Adipocyte (in vitro differentiated cells): ENCODE data around the gene CFAP157.
A peak's percentile ranks its signal among the peaks of the same experiment; 100 is the strongest.

Source experiments
- DNase-seq: peaks from one replicate; pipeline ENCODE4 v3.0.0-alpha.2; 2015; ENCODE audit warnings: low read depth
- H3K27me3 ChIP-seq: replicated peaks from 2 replicates; pipeline ENCODE4 v1.7.0; 2013; ENCODE audit warnings: mild to moderate bottlenecking, low read length, moderate library complexity; ENCODE audit not compliant: control insufficient read depth, insufficient read depth
- H3K36me3 ChIP-seq: 2 replicates; pipeline ENCODE4 v1.7.0; 2013; ENCODE audit warnings: low read length, mild to moderate bottlenecking, moderate library complexity; ENCODE audit not compliant: control insufficient read depth, insufficient read depth, severe bottlenecking
- H3K4me1 ChIP-seq: 2 replicates; pipeline ENCODE4 v1.7.0; 2013; ENCODE audit warnings: mild to moderate bottlenecking, low read length, moderate library complexity; ENCODE audit not compliant: control insufficient read depth, insufficient read depth
- H3K4me3 ChIP-seq: 2 replicates; pipeline ENCODE4 v1.7.0; 2013; ENCODE audit warnings: mild to moderate bottlenecking, low read length, moderate library complexity
- H3K9ac ChIP-seq: 2 replicates; pipeline ENCODE4 v1.7.0; 2013; ENCODE audit warnings: mild to moderate bottlenecking, low read length, moderate library complexity
- H3K9me3 ChIP-seq: 2 replicates; pipeline ENCODE4 v1.7.0; 2013; ENCODE audit warnings: mild to moderate bottlenecking, low read length, moderate library complexity; ENCODE audit not compliant: control insufficient read depth

The CFAP157 gene

DNA sequence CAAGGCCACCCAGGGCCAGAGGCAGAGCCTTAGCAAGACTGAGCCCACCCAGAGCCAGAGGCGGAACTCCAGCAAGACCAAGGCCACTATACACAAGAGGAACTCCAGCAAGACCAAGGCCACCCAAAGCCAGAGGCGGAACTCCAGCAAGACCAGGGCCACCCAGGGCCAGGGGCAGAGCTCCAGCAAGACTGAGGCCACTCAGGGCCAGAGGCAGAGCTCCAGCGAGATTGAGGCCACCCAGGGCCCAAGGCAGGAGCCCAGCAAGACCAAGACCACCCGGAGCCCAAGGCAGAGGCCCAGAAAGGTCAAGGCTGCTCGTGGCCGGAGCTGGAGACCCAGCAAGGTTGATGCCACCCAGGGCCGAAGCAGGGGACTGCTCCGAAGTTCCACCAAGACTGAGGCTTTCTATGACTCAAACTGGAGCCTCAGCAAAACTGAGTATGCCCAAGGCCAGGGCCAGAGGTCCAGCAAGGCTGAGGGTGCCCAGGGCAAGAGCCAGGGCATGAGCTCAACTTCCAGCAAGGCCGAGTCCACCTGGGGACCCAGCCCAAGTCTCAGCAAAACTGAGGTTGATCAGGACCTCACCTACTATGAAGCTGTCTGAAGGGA lies 24.1 kb downstream of the CFAP157 start:
- Histone ChIP-seq H3K4me1 (peaks cover 12% of the 10 kb centered on the region), H3K27me3 (no peaks in the 10 kb centered on the region), H3K4me3 (no peak overlapping the region), H3K9me3 (no peaks in the 10 kb centered on the region), H3K36me3 (peaks cover 6% of the 10 kb centered on the region), H3K9ac (no peak overlapping the region)
- DNase-seq = no peak

DNA sequence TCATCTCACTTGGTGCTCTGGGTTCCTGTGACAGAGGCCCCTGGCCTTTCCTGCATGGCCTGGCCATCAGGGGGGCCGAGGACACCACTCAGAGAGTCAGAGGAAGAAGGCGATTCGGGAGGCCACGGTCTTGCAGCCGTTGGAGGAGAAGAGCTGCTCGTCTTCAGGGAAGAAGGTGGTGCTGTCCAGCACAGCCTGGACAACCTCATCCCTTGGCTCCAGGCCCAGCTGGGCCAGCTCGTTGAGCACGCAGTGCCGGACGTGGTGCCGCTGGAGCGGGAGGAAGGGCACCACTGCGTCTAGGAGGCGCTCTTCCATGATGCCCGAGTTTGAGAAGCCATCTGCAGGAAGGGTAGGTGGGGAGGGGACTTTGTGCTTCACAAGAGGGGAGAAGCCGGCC lies 25.1 kb downstream of the CFAP157 start:
- DNase-seq = no peak
- H3K9me3 ChIP-seq = no peaks in the 10 kb centered on the region
- H3K4me1 ChIP-seq = peaks cover 12% of the 10 kb centered on the region
- no peaks in the 10 kb centered on the region for H3K27me3 ChIP-seq
- H3K9ac ChIP-seq = no peak overlapping the region
- no peak overlapping the region for H3K4me3 ChIP-seq
- H3K36me3 ChIP-seq = peaks cover 6% of the 10 kb centered on the region

DNA sequence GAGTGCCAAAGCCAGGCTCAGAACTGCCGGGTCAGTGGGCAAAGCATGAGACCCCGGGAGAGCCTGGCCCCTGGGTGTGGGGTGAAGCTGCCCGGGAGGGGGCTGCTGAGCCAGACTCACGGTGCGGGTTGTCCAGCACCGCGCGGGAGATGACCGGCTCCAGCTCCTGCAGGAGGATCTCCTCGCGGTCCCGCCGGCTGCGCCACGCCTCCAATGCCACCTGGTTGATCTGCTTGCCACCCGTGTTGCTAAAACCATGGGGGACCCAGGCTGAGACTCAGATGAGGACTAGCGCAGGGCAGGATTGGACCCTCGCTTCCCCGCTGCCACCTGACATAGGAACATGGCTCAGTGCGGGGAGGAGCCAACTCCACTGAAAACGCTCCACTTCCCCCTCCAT lies 25.7 kb downstream of the CFAP157 start:
- no peak overlapping the region for H3K4me3 ChIP-seq
- no peaks in the 10 kb centered on the region for H3K9me3 ChIP-seq
- no peak overlapping the region for H3K9ac ChIP-seq
- peaks cover 12% of the 10 kb centered on the region for H3K4me1 ChIP-seq
- no peak for DNase-seq
- peaks cover 6% of the 10 kb centered on the region for H3K36me3 ChIP-seq
- H3K27me3 ChIP-seq = no peaks in the 10 kb centered on the region

DNA sequence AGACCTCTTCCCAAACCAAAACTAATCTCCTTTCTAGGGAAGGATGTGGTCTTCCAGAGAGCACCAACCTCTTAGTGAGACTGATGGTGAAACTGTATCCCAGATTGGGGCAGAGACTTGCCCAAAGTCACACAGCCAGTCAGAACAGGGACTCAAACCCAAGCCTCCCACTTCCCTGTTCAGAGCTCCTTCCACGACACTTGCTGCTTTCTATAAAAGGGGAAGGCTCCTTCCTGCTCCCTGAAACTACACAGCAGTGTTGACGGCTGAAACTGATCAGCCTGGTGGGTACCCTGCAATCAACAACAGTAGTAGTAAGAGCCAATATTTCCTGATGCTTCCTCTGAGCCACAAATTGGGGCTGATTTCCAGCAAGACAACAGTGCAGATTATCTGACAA lies 26.8 kb downstream of the CFAP157 start:
- peaks cover 12% of the 10 kb centered on the region for H3K4me1 ChIP-seq
- no peak overlapping the region for H3K4me3 ChIP-seq
- H3K9me3 ChIP-seq = no peaks in the 10 kb centered on the region
- H3K27me3 ChIP-seq = no peaks in the 10 kb centered on the region
- no peak for DNase-seq
- H3K36me3 ChIP-seq = peaks cover 6% of the 10 kb centered on the region
- peak overlapping the region; percentile 90 for H3K9ac ChIP-seq

DNA sequence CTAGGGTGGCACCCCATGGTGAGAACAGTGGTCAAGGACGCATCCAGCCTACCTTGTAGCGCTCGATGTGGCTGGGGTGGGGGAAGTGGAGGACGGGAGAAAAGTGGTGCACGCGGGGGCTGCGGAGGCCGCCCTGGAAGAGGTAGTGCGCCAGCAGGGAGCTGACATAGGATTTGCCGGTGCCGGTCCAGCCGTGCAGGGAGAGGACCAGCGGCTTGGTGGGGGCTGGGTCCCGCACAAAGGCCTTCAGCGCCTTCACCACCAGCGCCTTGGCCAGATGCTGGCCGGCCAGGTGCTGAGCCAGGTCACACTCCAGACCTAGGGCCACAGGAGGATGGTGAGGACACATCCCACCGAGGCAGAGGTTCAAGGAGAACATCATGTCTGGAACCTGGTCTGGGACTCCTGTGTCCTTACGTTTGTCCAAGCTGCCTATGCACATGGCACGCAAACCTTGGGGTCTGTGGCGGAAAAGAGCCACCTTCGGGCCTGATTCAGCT lies 27.5 kb downstream of the CFAP157 start:
- Histone ChIP-seq H3K9me3 (no peaks in the 10 kb centered on the region), H3K4me3 (peak overlapping the region; percentile 81), H3K4me1 (peaks cover 12% of the 10 kb centered on the region), H3K9ac (peak overlapping the region; percentile 90), H3K27me3 (no peaks in the 10 kb centered on the region), H3K36me3 (peaks cover 6% of the 10 kb centered on the region)
- no peak for DNase-seq

DNA sequence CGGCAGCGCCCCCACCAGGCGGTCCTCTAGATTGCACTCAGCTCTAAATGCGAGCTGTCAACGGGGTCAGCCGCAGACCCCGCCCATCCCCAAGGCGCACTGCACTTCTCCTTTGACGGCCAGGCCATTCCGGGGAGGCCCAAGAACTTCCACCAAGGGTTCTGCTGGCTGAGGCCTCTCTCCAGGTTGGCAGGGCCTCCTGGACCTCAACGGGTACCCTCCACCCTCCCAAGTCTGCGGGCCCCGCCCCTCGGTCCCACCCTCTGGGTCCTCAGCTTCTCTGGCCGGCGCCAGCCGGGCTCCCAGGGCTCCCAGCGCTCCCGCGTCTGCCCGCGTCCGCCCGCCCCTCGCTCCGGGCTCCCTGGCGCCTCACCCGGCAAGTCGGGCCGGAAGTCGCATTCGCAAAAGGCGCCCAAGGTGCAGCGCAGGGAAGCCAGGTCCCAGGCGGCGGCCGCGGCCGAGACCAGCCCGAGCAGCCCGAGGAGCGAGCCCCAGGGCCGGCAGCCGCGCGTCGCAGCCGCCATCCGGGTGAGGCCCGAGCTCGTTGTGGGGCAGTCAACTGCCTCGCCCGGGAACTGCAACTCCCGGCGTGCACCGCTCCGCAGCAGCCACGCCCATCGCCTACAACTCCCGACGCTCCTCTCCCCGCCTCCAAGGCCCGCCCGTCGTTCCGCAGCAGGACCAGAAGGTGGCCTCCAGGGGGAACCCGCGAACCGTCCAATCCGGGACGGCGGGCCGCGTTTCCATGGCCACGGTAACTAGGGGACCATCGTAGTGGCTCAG lies 28.1 kb downstream of the CFAP157 start, which contains the start of gene TOR2A:
TSS of gene TOR2A (minus strand) at position 548 of the 783 bp plus-strand sequence. CDS start at position 524, 24 bp downstream.
- H3K4me3 ChIP-seq = peak within 1 kb of the TSS; percentile 81
- H3K9me3 ChIP-seq = no peaks in the 10 kb centered on the region
- H3K9ac ChIP-seq = peak within 1 kb of the TSS; percentile 90
- peaks cover 6% of the 10 kb centered on the region for H3K36me3 ChIP-seq
- peaks cover 17% of the 10 kb centered on the region for H3K4me1 ChIP-seq
- H3K27me3 ChIP-seq = no peaks in the 10 kb centered on the region
- DNase-seq = peak; percentile 100

DNA sequence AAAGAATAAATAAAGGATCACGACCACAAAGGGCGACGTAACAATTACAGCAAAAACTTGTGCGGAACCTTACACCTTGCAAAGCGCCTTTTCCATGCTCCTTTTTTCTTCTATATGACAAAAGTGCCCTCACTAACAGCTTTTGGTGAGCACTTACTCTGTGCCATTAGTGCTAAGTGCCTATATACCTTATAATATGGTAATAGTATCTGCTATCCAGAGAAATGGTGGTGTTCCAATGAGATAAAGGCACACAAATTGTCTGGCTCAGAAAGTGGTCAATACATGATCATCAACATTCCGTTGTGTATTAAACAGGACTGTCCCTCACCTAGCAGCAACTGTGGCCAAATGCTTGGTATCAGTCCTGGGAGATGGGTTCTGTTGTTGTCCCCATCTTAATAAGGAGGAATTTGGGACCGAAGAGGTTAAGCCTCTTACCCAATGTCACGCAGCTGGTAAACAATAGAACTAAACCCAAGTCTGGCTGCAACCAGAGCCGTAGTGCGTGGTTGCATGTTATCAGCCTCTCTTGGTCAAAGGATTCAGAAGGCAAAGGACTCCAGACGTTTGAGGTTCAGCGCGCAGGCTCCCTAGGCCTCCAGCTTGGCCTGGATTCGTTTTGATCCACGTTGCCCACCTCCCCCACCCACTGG lies 28.9 kb downstream of the CFAP157 start:
- H3K27me3 ChIP-seq = no peaks in the 10 kb centered on the region
- H3K36me3 ChIP-seq = peaks cover 6% of the 10 kb centered on the region
- no peak overlapping the region for H3K9ac ChIP-seq
- H3K9me3 ChIP-seq = no peaks in the 10 kb centered on the region
- peak; percentile 9 for DNase-seq
- no peak overlapping the region for H3K4me3 ChIP-seq
- peaks cover 22% of the 10 kb centered on the region for H3K4me1 ChIP-seq

DNA sequence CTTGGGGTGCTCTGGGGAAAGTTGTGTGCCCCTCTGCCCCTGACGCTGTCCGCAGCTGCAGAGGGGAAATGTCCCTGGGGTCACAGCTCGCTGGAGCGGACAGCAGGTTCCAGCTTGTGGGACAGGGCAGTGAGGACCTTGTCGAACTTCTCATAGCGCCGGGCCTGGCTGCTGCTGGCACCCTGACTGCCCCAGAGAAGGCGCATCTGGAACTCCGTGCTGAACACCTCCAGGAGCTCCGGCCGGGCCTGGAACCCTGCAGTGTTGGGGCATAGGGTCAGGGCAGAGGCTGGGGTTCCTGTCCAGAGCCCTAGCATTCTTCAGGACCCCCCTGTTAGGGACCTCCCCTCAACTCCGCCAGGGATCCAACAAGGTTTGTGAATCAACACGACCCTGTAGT lies 31.9 kb downstream of the CFAP157 start:
- no peak overlapping the region for H3K9ac ChIP-seq
- DNase-seq = no peak
- H3K9me3 ChIP-seq = no peaks in the 10 kb centered on the region
- peaks cover 31% of the 10 kb centered on the region for H3K4me1 ChIP-seq
- H3K4me3 ChIP-seq = no peak overlapping the region
- H3K27me3 ChIP-seq = no peaks in the 10 kb centered on the region
- no peaks in the 10 kb centered on the region for H3K36me3 ChIP-seq

DNA sequence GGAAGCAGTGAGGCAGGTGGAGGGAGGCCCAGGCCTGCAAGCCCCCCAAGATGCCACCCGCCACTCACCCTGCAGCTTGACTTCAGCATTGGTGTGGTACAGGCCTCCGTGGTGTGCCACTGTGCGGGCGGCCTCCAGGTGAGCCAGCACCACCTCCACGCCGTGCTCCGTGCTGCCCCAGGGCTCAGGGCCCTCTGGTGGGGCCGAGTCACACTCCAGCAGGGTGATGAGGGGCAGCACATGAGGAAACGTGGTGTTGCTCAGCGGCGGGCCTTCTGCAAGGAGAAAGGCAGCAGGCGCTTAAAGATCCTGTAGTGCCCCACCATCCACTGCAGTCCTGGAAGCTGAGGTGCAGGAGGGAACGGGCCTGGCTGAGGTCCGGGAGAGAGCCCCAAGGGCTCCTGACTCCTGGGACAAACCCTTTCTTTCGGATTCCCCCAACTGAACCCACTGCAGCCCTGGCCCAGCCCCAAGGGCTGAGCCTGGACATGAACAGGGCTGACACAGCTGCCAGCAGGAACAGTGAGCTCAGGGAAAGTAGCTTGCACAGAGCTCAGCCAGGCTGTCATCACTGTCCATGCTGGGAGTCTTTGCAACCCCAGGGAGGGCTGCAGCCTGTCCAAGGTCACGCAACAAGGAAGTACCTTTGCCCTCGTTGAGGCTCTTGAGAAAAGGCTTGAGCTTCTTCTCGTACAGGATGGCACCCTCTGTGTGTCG lies 33.0 kb downstream of the CFAP157 start:
- no peak for DNase-seq
- Histone ChIP-seq H3K9ac (peak overlapping the region; percentile 81), H3K4me1 (peaks cover 24% of the 10 kb centered on the region), H3K36me3 (no peaks in the 10 kb centered on the region), H3K9me3 (no peaks in the 10 kb centered on the region), H3K27me3 (no peaks in the 10 kb centered on the region), H3K4me3 (peak overlapping the region; percentile 49)

DNA sequence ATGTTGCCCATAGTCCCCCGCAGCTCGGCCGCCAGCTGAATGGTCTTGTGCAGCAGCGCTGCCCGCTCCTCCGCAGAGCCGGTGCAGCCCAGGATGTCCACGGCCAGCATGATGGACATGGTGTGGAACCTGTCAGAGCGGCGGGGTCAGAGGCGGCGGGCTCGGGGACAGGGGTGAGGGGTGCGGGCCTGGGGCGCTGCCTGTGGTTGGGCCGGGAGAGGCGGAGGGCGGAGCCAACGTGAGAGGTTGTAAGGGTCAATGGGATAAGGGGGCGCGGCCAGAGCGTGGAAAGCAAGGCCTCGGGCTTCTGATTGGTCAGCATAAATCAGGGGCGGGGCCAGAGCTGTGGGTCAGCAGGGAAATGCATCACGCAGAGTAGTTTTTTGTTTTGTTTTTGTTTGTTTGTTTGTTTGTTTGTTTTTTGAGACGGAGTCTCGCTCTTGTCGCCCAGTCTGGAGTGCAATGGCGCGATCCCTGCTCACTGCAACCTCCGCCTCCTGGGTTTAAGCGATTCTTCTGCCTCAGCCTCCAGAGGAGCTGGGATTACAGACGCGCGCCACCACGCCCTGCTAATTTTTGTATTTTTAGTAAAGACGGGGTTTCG lies 35.1 kb downstream of the CFAP157 start:
- DNase-seq = peak; percentile 9
- no peaks in the 10 kb centered on the region for H3K36me3 ChIP-seq
- H3K9me3 ChIP-seq = no peaks in the 10 kb centered on the region
- peaks cover 19% of the 10 kb centered on the region for H3K4me1 ChIP-seq
- no peak overlapping the region for H3K9ac ChIP-seq
- H3K4me3 ChIP-seq = peak overlapping the region; percentile 44
- H3K27me3 ChIP-seq = no peaks in the 10 kb centered on the region
